ENCODE data around the gene ZNF436.
"Not testable (repeated sequence)": the region's sequence is repeated elsewhere in the genome, so short reads cannot be mapped to it uniquely, and the experiment has no call there.

Gene ZNF436

DNA sequence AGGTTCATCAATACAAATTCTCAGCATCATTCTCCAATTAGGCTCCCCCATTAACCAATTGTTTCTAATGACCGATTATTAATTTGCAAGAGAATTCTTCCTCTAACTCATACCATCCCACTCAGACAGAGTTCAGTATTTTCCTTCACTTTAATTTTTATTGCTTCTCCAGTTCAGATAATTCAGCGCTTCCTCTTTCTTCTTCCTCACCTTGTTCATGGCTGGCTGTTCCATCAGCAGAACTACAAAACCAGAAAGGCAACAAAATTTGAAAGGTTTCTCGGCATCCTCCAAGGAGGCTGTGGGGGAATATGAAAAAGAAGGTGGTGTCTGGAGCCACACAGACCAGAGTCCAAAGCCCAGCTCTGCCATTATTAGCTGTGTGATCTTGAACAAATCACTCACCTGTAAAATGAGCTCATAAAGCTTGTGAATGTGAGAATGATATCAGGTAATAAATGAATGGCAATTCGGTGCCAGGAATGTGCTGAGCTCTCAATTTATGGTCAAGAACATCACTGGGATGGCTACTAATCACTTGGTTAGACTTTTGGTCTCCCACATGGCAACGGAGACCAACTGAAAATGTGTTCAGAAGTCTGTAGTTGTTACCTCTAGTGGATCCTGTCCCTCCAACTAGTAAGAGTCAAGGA is 11.7 kb upstream of the ZNF436 start:
- no peak overlapping the region for H3K4me3 ChIP-seq (ENCODE audit: low read depth, low read length)
- DNase-seq (ENCODE audit: low read depth): no peak
- TF ChIP-seq, protein P1, sequence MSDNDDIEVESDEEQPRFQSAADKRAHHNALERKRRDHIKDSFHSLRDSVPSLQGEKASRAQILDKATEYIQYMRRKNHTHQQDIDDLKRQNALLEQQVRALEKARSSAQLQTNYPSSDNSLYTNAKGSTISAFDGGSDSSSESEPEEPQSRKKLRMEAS (IDR thresholded peaks at IDR 0.05; ENCODE audit: low read depth, low read length): no peak
- TF ChIP-seq POLR2A (IDR thresholded peaks at IDR 0.05; ENCODE audit: extremely low read depth, insufficient read length) (no peak), MYC (IDR thresholded peaks at IDR 0.05; ENCODE audit: low read depth, low read length) (no peak), CTCF (IDR thresholded peaks at IDR 0.05; ENCODE audit: low read depth, low read length) (no peak)

DNA sequence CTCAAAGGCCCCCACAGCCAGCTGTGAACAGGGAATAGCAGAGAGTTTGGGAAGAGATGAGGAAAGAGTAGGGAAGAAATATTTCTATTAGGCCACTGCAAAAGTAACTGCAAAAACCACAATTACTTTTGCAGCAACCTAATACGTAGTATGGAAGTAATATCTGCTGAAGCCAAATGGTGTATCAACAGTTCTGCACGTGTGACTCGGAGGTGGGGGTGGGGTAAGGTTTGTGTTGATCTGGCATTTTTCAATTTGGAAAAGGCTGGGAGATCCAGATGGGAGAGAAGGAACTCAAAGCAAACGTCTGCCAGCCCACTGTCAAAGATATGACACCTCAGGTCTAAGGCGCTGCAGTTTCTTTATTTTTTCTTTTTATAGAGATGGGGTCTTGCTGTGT is 11.1 kb upstream of the ZNF436 start:
- H3K4me3 ChIP-seq (ENCODE audit: low read depth, low read length): no peak overlapping the region
- no peak for DNase-seq (ENCODE audit: low read depth)
- TF ChIP-seq, protein P1 (IDR thresholded peaks at IDR 0.05; ENCODE audit: low read depth, low read length): no peak
- TF ChIP-seq MYC (IDR thresholded peaks at IDR 0.05; ENCODE audit: low read depth, low read length) (no peak), CTCF (IDR thresholded peaks at IDR 0.05; ENCODE audit: low read depth, low read length) (no peak), POLR2A (IDR thresholded peaks at IDR 0.05; ENCODE audit: extremely low read depth, insufficient read length) (no peak)

DNA sequence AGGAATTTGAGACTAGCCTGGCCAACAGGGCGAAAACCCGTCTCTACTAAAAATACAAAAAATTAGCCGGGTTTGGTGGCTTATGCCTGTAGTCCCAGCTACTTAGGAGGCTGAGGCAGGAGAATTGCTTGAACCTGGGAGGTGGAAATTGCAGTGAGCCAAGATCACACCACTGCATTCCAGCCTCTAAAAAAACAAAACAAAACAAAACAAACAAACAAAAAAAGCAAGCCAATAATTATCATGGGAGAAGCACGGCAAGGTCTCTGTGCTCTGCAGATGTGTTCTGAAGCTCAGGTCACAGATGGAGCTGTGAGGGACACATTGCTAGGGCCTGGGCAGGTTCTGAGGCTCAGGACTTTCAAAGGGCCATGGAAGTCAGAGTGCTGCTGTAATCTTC is 10.6 kb upstream of the ZNF436 start:
- H3K4me3 ChIP-seq (ENCODE audit: low read depth, low read length); DNase-seq (ENCODE audit: low read depth): not testable (repeated sequence)

GRCh38 chr1:23376890-23377811 is 7.5 kb upstream of the ZNF436 start:
- DNase-seq (ENCODE audit: low read depth): peak; percentile 32
- no peak overlapping the region for H3K4me3 ChIP-seq (ENCODE audit: low read depth, low read length)
- TF ChIP-seq, protein P1 (IDR thresholded peaks at IDR 0.05; ENCODE audit: low read depth, low read length): no peak
- TF ChIP-seq MYC (IDR thresholded peaks at IDR 0.05; ENCODE audit: low read depth, low read length) (no peak), POLR2A (IDR thresholded peaks at IDR 0.05; ENCODE audit: extremely low read depth, insufficient read length) (no peak), CTCF (IDR thresholded peaks at IDR 0.05; ENCODE audit: low read depth, low read length) (no peak)

DNA sequence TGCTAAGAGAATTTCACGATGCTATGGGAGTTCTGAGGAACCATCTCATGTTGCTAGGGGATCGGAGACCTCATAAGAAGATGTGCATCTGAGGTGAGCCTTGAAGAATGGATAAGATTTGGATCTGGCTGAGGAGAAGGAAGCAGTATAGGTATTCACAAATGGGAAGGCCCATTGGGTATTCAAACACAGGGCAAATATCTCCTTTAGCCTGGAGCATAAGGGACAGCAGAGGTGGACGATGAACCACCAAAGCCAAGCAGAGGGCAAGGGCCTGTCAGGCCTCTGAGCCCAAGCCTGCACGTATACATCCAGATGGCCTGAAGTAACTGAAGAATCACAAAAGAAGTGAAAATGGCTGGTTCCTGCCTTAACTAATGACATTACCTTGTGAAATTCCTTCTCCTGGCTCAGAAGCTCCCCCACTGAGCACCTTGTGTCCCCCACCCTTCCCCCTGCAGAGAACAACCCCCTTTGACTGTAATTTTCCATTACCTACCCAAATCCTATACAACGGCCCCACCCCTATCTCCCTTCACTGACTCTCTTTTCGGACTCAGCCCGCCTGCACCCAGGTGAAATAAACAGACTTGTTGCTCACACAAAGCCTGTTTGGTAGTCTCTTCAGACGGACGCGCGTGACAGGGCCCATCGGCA is 4.6 kb upstream of the ZNF436 start:
- not testable (repeated sequence) for DNase-seq (ENCODE audit: low read depth); H3K4me3 ChIP-seq (ENCODE audit: low read depth, low read length)

DNA sequence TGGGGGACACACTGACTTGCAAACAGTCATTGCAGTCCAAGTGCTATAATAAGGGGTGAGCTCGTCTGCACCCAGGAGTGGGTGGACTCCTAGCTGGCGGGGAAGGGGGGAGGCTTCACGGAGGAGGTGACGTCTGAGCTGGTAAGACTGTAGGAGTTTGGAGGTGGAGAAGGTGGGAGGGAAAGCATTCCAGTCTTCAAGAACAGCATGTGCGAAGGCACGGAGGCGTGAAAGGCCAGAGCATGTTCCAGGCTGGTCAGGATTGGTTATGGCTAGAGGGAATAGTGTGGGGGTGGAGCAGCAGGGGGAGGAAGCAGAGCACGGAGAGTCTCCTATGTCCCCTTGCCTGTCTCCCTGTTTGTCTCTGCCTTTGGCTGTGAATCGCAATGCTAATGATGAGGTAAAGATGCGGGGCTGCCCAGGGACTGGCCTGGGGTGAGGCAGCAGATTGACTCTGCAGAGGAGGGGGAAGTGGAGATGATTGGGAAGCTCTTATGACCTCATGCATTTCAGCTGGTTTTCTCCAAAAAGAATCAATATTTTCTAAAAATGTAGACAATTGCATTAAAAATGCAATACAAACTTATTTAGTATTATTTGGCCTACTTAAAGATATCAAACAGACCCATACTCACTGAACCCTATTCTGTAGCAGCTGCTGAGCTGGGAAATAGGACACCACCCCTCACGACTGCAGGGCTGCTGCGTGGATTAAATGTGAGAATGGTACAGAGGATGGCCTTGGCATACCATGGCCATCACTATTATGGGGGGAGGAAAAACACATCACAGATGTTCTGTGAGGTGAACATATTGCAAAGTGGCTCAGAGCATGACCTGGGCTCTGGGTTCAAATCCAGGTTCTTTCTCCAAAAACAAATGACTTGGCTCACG is 2.6 kb upstream of the ZNF436 start:
- TF ChIP-seq, protein P1 (IDR thresholded peaks at IDR 0.05; ENCODE audit: low read depth, low read length): no peak
- no peak for TF ChIP-seq MYC (IDR thresholded peaks at IDR 0.05; ENCODE audit: low read depth, low read length)
- TF ChIP-seq CTCF (IDR thresholded peaks at IDR 0.05; ENCODE audit: low read depth, low read length): no peak
- TF ChIP-seq POLR2A (IDR thresholded peaks at IDR 0.05; ENCODE audit: extremely low read depth, insufficient read length): no peak
- DNase-seq (ENCODE audit: low read depth): no peak
- no peak overlapping the region for H3K4me3 ChIP-seq (ENCODE audit: low read depth, low read length)

Measured in NB4 (cell line).